Prostate gland (tissue), 2 donors: ENCODE data around the gene POLR2M.

Source experiments
- CTCF ChIP-seq, 4 experiments: fragments of 200-600 bp in 2 of 4; fragments of 450-650 bp in 2 of 4; sonication (generic) in 2 of 4; IDR thresholded peaks; 1 replicate in 3 of 4; 2 replicates in 1 of 4; pipeline ENCODE4 v1.5.1; 2016 to 2019; ENCODE audit warnings: antibody characterized with exemption in 4 of 4, mild to moderate bottlenecking in 2 of 4, moderate library complexity in 2 of 4
- POLR2A ChIP-seq: fragments of 450-650 bp; IDR thresholded peaks from one replicate; pipeline ENCODE4 v1.6.1; 2016; ENCODE audit warnings: antibody characterized with exemption, mild to moderate bottlenecking

- TF ChIP-seq POLR2A, result no peak
- TF ChIP-seq CTCF (IDR thresholded peaks at IDR 0.05), result no peak
These were observed 55.0 kb downstream of the POLR2M start for GRCh38 chr15:57761562-57761961.
